Stimulated activated CD8-positive, alpha-beta memory T cell treated with anti-CD3 and anti-CD28 coated beads, Interleukin-7, amount 100 ng/mL, for 1 hour (primary cell): Measurements from ENCODE around the gene FABP1.

Source experiments
- DNase-seq, 2 donors: peaks; one replicate each; pipeline ENCODE4 v3.0.0-alpha.2; 2020; ENCODE audit warnings: low read depth in 2 of 2

The FABP1 gene

DNA sequence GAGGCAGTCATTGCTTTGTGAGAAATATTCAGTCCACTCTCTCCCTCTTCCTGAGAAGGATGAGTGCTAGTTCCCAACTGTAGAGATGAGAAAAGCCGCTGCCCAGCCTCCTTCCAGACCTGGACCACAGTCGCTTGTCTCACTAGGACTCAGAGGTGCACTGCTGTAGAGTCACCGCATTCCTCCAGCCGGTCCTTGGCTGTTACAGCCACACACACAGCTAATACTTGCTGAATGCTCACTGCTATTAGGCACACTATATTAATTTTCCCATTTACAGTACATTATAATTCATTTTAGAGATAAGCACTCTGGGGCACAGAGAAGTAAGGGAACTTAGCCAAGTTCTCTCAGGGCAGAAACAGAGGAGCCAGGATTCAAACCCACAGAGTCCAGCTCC lies 10.0 kb upstream of the FABP1 start:
- no peak for DNase-seq

DNA sequence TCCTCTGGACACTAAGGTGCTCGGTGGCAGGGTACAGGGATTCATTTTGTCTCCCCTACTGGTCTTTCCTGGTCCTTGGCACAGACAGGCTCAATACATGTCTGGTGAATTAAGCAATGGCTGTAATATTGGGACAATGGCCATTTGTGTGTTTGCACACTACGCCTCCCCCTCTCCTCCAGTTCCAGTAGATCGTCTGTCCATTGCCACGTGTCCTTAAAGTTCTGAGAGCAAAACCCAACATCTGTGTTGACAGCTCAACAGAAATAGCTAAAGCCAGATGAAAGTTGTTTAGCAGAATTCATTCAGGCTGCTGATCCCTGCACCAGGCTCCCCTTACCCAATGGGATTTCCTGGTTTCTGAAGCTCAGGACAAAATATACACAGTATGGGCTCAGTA lies 9.0 kb upstream of the FABP1 start:
- DNase-seq = no peak

DNA sequence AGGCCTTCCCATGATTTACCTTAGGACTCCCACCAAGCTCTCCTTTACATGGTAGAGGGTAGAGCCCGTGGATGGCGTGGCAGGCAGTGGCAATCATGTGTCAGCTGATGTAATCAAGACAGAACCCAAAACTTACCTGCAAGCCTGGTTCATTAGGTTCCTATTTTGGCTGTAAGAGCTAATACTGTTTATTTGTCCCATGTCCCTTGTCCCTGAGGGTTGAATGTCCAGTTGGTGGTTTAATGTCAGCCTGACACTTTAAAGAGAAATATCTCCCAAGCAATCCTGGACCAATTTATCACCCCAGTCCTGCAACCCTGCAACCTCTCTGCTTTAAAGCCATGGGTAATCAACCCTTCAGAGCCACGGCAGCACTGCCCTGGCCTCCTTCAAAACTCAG lies 6.0 kb upstream of the FABP1 start:
- DNase-seq = no peak

DNA sequence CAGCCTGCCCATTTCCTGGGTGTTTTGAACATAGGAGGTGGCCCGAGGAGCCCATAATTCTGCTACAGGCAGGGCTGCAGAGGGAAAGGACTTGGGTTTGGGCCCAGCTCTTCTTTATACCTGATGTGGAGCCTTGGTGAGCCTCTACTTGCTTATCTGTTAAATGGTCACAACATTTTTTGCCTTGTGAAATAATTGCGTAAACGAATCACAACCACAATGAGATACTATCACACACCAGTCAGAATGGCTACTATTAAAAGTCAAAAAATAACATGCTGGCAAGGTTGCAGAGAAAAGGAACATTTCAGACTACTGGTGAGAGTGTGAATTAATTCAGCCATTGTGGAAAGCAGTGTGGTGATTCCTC lies 4.1 kb upstream of the FABP1 start:
- no peak for DNase-seq

DNA sequence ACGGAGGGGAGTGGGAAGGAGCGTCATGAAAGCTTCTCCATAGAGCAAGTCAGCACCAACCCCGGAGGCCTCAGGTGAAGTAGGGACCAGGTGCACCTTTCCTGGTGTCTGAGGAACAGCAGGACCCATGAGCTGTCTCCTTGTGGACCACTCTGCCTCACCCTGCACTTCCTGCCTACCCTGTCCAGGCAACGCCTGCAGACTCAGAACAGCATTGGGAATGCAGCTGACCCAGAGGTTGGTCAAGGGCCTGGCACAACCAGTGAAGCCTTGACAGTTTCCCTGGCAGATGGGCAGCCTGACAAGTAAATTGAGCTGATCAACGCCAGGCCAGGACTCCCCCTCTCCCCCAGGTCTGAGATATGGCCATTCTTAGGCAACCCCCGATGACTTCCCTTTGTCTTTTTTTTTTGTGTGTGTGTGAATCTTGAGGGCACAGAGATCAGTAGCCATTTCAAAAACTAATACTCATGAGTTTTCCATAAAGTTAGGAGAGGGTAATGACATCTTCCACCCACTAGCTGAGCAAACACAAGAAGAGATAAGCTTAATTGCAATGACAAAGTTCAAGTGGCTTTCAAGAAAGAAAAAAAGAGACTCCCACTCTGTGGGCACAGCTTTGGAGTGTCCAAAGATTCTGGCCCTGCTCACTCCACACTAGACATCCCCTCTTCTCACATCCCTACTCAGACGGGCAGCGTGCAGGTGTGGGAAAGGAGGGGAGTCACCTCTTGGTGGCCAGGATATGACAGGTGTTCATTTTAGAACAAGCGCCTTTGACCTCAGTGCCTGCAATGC lies 3.5 kb upstream of the FABP1 start:
- DNase-seq = no peak

DNA sequence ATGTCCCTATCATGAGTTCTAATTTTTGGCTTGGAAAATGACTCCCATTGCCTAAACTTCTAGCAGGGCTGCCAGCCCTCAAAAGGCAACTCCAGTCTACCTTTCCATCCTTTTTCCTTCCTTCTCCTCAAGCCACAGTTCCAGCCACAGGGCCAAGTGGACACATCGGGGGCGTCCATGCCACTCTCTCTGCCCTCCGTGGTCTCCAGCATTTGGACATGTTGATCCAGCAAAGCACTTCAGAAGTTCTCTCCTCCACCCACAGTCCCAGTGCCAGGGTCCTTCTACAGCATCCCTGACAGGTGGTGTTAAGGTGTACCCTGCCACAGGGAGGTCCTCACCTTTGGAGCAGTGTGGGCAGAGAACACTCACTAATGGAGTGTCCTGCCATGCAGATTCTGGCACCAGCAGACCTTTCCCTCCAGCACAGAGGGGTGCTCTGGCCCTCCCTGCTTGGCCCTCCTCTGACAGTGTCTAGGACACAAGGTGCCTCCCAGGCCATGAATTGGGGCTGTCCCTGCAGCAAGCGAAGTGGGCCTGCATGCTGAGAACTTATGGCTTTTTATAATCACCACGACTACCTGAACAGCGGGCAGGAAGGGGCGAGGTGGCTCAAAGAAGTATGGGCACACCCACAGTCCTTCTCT lies 1.6 kb upstream of the FABP1 start:
- DNase-seq = no peak

DNA sequence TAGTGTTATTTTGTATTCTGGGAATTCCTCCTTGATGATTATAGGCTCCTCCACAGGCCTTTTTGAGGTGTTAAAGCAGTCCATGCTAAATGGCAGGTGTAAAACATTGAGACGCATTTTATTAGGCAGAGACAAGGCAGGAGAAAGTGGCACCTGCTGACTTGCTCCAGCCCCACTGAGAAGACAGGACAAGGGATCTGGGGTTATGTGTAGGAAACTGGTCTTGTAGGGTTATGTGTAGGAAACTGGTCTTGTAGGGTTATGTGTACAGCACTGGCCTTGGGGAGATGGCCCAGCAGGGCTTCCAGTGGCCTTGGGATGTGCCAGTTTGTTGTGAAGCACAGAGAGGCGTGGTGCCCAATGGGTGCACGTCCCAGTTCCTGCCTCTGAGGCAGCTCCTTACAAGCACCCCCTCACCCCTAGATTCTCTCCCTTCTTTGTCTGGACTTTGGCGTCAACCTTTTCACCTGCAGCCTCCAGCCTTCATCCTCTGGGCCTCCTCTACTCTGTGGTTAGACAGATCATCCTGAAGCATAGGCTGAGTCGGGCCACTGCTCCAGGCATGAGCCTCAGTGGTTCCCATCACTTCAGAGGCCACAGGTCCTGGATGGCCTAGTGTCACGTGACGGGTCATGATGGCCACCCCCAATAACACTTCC lies 921 bp upstream of the FABP1 start:
- DNase-seq = no peak

DNA sequence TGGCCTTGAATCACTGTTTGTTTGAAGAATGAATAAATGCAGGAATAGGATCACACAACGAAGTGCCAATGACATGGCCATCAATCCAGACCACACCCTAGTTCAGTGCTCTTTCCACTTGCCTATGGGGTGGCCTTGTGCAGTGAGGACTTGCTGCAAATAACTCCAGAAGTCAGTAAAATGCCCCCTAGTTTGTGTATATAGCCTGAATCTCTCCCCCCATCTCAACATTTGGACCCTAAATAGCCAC lies 299 bp downstream of the FABP1 start:
- DNase-seq = no peak

DNA sequence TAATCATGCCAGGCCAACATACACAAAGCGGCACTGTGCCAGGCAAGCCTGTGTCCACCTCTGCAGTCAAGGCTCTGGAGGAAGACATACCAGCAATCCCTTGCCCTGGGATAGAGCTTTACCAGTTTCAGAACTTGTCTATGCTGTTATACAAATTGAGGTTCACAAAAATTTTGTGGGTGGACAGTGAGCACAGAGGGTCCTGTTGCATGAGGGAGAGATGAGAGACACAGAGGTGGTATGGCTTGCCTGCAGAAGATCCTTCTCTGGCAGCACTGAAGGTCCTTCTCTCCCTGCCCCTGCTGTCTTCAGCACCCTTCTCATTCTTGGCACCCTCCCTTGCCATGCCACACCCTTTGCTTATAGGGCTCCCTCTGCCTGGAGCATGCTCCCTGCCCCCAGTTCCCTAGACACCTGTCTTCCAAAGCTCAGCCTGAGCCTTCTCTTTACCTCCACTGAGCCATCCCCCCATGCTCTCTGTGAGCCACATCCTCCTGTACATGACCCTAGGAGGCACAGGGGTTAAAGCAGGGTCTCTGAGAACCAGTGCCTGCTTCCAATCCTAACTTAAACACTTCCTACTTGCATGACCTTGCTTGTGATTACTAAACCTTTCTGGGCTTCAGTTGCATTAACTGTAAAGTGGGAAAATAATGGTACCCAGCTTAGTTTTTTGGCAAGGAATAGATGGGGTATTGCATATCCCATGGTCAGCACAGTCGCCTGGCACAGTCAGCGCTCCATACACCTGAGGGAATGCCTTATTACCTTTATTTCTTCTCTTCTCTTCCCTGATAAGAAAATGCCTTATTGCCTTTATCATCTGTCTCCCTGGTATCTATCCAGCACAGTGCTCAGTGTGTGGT lies 857 bp downstream of the FABP1 start:
- DNase-seq = no peak

DNA sequence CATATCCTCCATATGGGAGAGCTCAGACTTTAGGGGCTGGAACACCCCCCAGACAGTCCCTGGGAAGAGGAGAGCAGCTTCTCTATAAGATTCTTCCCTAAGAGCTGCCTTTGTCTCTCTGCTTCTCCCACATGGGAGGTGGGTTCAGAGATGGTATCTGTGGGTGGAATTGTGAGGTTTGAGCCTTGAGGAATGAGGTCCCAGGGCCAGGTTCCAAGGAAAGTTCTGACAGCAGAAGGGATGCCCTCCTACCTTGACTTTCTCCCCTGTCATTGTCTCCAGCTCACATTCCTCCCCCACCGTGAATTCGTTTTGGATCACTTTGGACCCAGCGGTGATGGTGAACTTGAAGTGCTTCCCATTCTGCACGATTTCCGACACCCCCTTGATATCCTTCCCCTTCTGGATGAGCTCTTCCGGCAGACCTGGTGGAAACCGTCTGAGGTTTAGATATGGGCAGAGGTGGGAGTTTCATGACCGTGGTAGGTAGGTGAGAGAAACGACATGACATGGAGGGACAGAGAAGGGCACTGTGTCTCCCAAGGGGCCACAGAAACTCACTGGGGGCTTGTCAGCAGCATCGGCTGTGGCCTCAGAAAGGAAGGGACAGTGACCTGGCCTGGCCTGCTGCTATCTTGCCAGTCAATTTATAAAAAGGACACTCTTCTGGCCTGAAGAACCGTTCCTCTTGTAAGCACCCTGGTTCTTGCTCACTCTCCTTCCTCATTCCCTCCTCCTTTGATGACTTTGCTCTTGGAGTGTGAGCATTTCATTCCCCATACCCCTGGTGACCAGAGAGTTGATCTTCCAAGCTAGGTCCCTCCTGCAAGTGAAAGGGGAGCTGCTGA lies 1.7 kb downstream of the FABP1 start:
- no peak for DNase-seq

DNA sequence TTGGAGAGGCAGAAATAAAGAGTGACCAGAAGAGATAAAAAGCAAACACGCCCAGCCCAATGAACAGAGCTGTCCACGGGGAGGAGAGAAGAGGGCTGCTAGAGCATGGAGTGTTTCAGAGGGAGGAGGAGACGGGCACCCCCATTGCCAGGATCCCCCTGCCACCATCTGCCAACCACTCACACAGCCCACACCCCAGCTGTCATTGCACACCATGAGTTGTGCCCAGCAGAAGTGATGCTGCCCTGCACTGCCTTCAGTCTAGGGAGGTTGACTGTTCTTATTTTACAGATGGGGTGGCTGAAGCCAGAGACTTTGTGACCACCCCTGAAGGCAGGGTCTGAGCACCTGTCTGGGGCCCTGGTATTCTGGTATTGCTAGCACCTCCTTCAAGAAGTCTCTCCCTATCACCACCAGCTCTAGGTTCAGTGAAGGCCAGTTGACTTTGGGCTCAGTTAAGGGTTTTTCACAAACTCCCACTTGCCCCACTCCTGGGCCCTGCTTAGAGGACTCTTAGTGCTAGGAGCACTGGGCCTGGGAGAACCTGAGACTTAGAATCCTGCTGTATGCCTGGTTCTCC lies 2.4 kb downstream of the FABP1 start:
- no peak for DNase-seq

DNA sequence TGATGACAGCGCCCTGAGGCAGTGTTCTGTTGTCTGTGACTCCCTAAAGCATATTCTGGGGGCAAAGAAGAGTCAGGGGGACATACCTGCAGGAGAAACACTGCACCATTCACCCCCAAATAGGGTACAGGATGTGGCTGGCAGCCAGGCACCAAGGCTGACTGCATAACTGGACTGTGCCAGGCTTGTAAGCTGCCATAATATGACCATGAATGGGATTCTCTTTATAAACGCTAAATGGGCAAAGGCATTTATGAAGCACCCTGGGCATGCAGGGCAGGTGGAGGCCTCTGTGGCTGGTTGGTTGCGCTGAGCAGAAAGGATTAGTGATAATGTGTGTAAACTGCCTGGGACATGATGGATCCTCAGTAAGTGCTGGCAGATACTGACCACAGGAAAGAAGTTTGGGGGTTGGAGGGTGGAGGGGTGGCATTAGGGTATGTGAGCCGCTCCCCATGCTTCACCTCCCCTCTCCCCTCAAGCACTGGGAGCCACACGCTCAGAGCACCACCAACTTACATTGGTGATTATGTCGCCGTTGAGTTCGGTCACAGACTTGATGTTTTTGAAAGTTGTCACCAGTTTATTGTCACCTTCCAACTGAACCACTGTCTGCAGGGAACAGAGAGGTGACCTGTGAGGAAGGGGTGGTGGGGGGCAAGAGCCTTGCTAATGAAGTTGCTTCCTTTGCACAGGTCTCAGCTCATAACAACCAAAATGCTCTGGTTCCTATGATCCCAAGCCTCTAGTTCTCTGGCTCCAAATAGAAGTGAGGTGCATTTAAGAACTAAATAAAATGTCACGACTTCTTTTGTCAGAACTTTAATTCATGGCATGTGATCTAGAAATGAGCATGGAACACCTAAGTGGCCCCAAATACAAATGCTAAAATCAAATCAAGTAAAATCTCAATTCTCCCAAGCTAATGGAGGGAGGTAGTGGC lies 3.6 kb downstream of the FABP1 start:
- no peak for DNase-seq

DNA sequence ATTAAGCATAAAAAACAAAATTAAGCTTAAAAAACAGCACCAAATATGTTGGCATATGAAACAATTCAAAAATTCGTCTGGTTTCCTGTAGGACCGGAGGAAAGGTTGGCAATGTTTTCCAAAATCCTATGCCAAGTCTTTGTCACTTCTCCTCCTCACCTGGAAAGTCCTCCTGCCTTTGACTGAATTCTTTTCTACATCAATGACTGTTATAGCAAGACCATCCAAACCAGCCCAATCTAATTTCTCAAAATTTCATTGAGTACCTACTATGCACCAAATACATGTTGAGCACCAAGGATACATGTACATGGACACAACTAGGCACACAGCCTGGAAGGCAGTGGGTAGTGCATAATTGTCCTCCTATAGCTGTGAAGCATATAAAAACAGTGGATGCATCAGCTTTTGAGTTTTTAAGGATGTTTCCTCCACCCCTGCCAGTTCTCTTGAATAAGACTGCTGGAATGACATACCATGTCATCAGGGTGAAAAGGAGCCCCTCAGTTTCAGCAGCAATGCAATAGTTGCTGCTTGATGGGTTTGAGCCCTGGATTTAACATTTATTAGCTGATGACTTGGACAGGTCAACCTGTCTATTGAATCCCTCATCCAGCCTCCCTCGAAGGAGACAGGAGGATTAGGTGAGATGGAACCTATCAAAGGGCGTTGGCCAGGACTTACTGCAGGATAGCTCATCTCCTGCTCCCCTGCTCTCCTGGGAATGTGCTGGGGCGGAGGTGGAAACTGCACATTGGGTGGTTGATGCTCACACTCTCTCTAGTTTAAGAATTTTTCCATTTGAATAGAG lies 4.5 kb downstream of the FABP1 start:
- no peak for DNase-seq

DNA sequence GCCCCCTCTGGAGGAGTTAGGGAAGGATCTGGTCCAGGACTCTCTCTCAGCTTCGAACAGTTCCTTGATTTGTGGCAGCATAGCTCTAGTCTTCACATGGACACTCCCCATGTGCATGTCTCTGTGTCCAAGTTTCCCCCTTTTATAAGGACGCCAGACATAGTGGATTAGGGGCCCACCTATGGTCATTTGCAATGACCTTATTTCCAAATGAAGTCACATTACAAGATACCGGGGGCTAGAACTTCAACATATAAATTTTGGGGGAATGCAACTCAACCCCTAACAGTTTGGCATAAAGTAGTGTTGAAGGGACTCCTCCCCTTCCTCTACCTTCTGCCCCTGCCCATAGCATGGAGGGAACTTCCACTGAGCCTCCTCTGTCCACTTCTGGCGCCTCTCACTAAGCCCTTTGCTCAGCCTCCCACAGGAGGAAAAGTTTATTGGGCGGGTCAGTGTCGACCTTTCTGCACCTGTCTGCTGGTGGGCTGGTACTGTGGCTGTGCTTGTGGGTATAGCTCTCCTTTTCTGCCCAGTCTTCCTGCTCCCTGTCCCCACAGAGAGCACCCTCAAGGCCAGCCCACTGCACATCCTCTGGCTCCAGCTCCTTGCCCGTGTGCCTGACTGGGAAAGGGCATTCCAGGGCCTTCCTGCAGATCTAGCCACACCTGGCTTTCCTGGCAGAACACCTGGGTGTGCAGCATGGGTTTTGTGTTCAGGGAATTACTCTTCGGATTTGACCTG lies 5.5 kb downstream of the FABP1 start:
- no peak for DNase-seq

DNA sequence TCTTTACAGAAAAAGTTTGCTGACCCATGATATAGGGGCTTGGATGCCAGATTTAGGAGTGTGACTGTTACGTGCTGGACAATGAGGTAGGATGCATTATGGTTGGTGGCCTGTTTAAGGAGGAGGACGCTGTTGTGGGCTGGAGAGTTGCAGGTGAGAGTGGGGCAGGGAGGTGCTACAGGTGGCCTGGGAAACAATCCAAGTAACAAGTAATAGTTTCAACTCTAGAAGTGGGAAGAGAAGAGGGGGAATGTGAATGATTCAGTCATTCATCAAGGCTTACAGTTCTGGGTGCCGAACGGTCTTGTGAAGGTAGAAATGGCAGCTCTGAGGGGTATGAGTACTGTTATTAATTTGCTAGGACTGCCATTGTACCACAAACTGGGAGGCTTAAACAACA lies 6.2 kb downstream of the FABP1 start:
- no peak for DNase-seq

DNA sequence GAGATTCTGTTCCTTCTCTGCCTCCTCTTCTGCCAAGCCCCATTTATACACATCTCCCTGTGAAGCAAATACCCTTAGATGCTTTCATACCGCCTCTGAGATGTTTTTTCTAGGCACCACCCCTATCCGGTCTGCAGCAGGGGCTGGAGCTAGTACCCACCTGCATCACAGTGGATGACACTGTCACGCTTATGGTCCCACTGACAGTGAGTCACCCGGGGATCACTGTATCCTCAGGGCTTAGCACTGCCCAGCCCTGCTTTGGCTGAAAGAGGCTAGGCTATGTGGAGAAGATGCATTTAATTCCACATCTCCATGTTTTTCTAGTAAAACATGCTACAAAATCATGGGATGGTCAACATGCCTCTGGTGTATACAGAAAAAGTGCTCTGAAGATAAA lies 9.9 kb downstream of the FABP1 start:
- DNase-seq = no peak

DNA sequence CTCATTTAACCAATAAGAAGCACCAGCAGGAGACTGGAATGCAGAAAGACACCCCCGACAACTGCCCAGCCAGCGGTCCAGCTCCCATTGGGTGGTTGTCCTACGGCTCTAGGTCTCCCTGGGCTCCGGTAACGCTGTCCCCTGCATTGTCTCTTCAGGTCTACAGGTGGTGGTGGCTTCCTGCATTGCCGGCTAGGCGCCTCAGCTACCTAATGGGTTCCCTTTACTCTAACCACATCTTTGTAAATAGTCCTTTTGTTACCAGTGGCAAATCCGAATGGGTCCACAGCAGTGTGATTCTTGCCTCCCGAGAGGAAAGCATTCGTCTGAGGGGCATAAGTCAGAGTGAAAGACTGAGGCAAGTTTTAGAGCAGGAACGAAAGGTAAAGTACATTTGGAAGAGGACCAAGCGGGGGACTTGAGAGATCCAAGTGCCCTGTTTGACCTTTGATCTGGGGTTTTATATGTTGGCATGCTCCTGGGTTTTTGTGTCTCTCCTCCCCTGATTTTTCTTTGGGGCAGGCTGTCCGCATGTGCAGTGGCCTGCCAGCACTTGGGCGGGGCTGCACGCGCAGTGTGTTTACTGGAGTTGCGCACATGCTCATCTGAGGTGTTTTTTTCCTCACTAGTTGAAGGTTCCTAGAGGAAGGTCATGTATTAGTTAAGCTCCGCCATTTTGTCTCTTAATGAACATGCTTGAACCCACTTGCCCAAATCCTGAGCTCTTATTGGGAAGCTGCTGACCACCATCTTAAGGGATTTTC lies 11.0 kb downstream of the FABP1 start:
- no peak for DNase-seq
